Measurements from ENCODE around the gene CDH12.

Gene CDH12

DNA sequence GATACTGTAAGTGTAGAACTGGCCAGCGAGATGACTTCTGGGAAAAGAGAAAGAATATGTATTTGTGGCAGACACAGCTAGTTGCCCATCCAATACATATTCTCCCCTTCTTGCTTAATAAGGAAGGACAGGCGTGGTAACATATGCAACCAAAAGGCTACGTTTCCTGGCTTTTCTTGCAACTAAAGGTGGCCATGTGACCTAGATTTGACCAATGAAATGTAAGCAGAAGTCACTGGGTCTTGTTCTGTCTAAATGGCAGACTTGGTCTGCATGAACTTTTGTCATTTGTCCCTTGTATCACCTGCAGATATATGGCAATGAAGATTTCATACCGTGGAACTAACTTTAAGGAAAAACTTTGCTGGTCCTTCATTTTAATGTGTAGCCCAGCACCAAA, 183.8 kb downstream of the CDH12 start:
- Histone ChIP-seq H3K27ac (no peak overlapping the region), H3K4me3 (no peak overlapping the region), H4K20me1 (no peaks in the 10 kb centered on the region), H3K36me3 (no peaks in the 10 kb centered on the region), H3K9me3 (no peaks in the 10 kb centered on the region), H3K9ac (no peak overlapping the region), H3K4me2 (no peak overlapping the region), H3K4me1 (no peaks in the 10 kb centered on the region), H3K27me3 (no peaks in the 10 kb centered on the region)
- TF ChIP-seq Cebpa-rat (IDR thresholded peaks at IDR 0.05): no peak

DNA sequence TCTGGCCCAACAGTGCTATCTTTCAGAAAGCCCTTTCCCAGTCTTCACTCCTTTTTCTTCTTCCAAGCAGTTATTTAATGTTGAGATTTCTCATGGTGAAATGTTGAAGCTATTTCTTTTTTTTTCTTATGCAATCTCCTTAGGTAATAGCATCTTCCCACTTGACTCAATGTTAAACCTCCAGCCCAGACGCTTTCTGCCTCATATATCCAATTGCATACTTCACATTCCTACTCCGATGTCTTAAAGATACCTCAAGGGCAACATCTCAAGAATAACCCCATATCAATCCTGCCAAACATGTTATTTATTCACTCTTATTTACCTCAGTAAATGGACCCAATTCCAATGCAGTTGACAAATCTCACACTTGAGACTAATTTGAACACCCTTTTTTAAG, 187.3 kb downstream of the CDH12 start:
- no peak overlapping the region for H3K27ac ChIP-seq
- H3K9ac ChIP-seq: no peak overlapping the region
- H3K4me1 ChIP-seq: no peaks in the 10 kb centered on the region
- no peak for TF ChIP-seq Cebpa-rat (IDR thresholded peaks at IDR 0.05)
- no peaks in the 10 kb centered on the region for H3K27me3 ChIP-seq
- no peaks in the 10 kb centered on the region for H3K36me3 ChIP-seq
- no peak overlapping the region for H3K4me3 ChIP-seq
- no peaks in the 10 kb centered on the region for H4K20me1 ChIP-seq
- no peaks in the 10 kb centered on the region for H3K9me3 ChIP-seq
- no peak overlapping the region for H3K4me2 ChIP-seq

DNA sequence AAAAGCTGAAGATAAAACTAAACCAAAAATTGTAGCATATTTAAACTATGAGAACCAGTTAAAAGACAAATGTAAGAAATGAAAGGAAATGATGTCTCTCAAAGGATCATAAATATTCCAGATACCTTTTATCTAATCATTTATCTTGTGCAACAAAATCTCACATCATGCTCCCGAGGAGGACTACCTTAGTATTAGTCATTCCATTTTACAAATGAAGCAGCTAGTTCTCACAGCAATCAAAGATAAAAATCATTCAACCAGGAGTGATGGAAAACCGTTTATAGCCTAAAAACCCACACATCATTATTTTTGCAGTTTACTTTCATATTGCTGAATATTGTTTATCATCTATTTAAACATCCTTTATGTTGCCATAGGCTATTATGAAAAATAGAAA, 190.0 kb downstream of the CDH12 start:
- H4K20me1 ChIP-seq: no peaks in the 10 kb centered on the region
- H3K9ac ChIP-seq: no peak overlapping the region
- H3K4me2 ChIP-seq: no peak overlapping the region
- H3K9me3 ChIP-seq: no peaks in the 10 kb centered on the region
- H3K36me3 ChIP-seq: no peaks in the 10 kb centered on the region
- H3K4me1 ChIP-seq: no peaks in the 10 kb centered on the region
- H3K27me3 ChIP-seq: no peaks in the 10 kb centered on the region
- H3K27ac ChIP-seq: no peak overlapping the region
- TF ChIP-seq Cebpa-rat (IDR thresholded peaks at IDR 0.05): no peak
- H3K4me3 ChIP-seq: no peak overlapping the region

DNA sequence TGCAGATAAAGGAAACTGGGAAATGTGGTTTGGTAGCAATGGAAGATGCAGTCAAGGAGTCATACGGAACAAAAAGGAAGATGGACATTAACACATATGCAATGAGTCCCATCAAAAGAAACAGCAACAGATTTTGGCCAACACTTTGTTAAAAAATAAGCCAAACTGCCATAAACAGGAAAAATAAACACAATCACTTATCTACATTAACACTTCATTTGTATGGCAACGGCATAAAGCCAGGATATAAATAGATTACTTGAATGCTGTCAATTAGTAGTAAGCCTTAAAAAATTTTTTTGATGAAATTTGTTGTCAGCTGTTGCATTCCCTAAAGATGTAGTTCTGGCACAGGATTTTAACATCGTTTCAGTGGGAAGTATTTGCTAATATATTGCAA, 190.8 kb downstream of the CDH12 start:
- Histone ChIP-seq H3K9ac (no peak overlapping the region), H4K20me1 (no peaks in the 10 kb centered on the region), H3K27me3 (no peaks in the 10 kb centered on the region), H3K27ac (no peak overlapping the region), H3K36me3 (no peaks in the 10 kb centered on the region), H3K9me3 (no peaks in the 10 kb centered on the region), H3K4me1 (no peaks in the 10 kb centered on the region), H3K4me3 (no peak overlapping the region), H3K4me2 (no peak overlapping the region)
- no peak for TF ChIP-seq Cebpa-rat (IDR thresholded peaks at IDR 0.05)

DNA sequence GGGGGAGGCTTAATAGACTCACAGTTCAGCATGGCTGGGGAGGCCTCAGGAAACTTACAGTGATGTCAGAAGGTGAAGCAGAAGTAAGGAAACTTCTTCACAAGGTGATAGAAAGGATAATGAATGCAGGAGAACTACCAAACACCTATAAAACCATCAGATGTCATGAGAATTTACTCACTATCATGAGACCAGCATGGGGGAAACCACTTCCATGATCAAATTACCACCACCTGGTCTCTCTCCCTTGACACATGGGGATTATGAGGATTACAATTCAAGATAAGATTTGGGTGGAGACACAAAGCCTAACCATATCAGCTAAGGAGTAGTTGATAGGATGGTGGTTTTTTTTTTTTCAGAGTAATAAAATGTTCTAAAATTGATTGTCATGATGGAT, 201.8 kb downstream of the CDH12 start:
- no peak overlapping the region for H3K4me3 ChIP-seq
- H3K4me1 ChIP-seq: no peaks in the 10 kb centered on the region
- no peaks in the 10 kb centered on the region for H3K27me3 ChIP-seq
- no peaks in the 10 kb centered on the region for H3K9me3 ChIP-seq
- H3K36me3 ChIP-seq: no peaks in the 10 kb centered on the region
- TF ChIP-seq Cebpa-rat (IDR thresholded peaks at IDR 0.05): no peak
- no peak overlapping the region for H3K9ac ChIP-seq
- H3K27ac ChIP-seq: no peak overlapping the region
- no peaks in the 10 kb centered on the region for H4K20me1 ChIP-seq
- no peak overlapping the region for H3K4me2 ChIP-seq

DNA sequence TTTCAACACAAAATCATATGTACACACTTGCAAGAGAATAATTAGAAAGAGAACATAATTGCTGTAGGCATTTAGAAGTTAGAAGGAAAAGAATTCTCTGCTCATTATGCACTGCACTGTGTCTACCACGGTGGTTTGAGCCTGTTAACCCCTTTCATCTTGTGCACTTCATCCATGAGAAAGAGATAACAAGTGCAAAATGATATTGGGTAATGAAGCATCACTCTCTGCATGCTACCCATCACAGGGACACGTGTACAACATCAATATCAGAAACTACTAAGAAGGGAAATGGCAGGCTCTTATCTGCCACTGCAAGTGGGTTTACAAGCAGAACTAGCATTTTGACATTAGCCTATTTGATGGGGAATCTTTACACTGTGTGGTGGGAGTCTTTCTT, 202.6 kb downstream of the CDH12 start:
- Histone ChIP-seq H3K27ac (no peak overlapping the region), H3K4me3 (no peak overlapping the region), H3K4me2 (no peak overlapping the region), H3K9ac (no peak overlapping the region), H3K4me1 (no peaks in the 10 kb centered on the region), H3K27me3 (no peaks in the 10 kb centered on the region), H4K20me1 (no peaks in the 10 kb centered on the region), H3K9me3 (no peaks in the 10 kb centered on the region), H3K36me3 (no peaks in the 10 kb centered on the region)
- TF ChIP-seq Cebpa-rat (IDR thresholded peaks at IDR 0.05): no peak

DNA sequence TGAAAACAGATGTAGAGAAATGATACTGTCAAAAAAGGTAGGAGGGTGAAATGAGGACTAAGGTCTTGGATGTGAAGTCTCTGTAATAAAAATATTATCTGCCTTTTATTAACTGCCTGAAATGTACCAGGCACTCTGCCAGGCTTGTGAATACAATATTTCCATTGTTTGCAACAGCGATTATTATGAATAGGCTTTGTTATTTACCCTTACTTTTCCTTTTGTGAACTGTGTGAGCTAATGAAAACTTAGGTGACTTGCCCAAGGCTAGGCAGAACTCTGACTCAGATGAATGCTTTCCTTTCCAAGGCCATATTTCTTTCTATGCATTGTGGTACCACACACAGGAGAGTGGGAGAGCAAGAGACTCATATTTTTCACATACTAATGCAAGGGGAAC, 204.1 kb downstream of the CDH12 start:
- no peaks in the 10 kb centered on the region for H3K27me3 ChIP-seq
- H3K9ac ChIP-seq: no peak overlapping the region
- H3K4me1 ChIP-seq: no peaks in the 10 kb centered on the region
- no peaks in the 10 kb centered on the region for H4K20me1 ChIP-seq
- no peak for TF ChIP-seq Cebpa-rat (IDR thresholded peaks at IDR 0.05)
- H3K4me3 ChIP-seq: no peak overlapping the region
- no peak overlapping the region for H3K4me2 ChIP-seq
- no peaks in the 10 kb centered on the region for H3K9me3 ChIP-seq
- H3K36me3 ChIP-seq: no peaks in the 10 kb centered on the region
- no peak overlapping the region for H3K27ac ChIP-seq

DNA sequence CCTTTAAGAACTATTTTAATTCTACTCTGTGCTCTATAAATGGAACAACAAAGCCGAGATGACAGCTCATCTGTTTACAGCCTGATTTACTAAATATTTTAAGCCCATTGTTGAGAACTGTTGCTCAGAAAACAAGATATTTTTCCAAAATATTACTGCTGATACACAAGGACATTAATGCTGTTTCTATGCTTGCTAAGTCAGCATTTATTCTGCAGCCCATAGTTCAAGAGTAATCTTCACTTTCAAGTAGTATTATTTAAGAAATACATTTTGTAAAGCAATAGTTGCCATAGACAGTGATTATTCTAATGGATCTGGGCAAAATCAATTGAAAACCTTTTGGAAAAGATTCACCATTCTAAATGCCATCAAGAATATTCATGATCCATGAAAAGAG, 208.3 kb downstream of the CDH12 start:
- Histone ChIP-seq H3K9me3 (no peaks in the 10 kb centered on the region), H3K4me3 (no peak overlapping the region), H3K27ac (no peak overlapping the region), H3K27me3 (no peaks in the 10 kb centered on the region), H4K20me1 (no peaks in the 10 kb centered on the region), H3K4me1 (no peaks in the 10 kb centered on the region), H3K36me3 (no peaks in the 10 kb centered on the region), H3K4me2 (no peak overlapping the region), H3K9ac (no peak overlapping the region)
- no peak for TF ChIP-seq Cebpa-rat (IDR thresholded peaks at IDR 0.05)

DNA sequence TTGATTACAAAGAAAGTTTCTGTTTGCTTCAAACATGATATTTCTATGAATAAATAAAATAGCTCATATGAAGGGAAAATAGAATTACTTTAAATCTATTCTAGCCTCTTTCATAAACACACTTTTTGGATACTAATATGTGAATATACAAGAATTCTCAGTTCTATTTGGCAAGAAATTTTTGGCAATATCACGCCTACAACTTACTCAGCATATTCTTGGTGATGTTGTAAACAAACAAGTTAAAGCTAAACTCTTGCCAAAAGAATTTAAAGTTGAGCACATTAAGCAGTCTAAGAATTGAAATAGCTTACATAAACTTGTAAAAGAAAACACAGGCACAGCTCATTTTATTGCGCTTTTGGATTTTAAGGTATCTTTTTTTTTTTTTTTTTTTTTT, 209.8 kb downstream of the CDH12 start:
- Histone ChIP-seq H3K4me3 (no peak overlapping the region), H3K27me3 (no peaks in the 10 kb centered on the region), H4K20me1 (no peaks in the 10 kb centered on the region), H3K36me3 (no peaks in the 10 kb centered on the region), H3K27ac (no peak overlapping the region), H3K4me1 (no peaks in the 10 kb centered on the region), H3K4me2 (no peak overlapping the region), H3K9me3 (no peaks in the 10 kb centered on the region), H3K9ac (no peak overlapping the region)
- no peak for TF ChIP-seq Cebpa-rat (IDR thresholded peaks at IDR 0.05)

DNA sequence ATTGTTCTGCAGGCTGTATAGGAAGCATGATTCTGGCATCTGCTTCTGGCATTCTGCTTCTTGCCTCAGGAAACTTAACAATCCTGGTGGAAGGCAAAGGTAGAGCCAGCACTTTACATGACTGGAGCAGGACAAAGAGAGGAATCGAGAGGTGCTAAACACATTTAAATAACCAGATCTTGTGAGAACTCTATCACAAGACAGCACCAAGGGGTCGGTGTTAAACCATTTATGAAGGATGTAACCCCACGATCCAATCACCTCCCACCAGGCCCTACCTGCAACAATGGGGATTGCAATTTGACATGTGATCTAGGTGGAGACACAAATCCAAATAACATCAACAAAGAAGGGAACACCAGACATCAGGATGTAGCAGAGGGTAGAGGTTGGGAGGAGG, 221.5 kb downstream of the CDH12 start:
- Histone ChIP-seq H3K4me1 (no peaks in the 10 kb centered on the region), H3K9ac (no peak overlapping the region), H4K20me1 (no peaks in the 10 kb centered on the region), H3K9me3 (no peaks in the 10 kb centered on the region), H3K36me3 (no peaks in the 10 kb centered on the region), H3K4me2 (no peak overlapping the region), H3K27ac (no peak overlapping the region), H3K27me3 (no peaks in the 10 kb centered on the region), H3K4me3 (no peak overlapping the region)
- no peak for TF ChIP-seq Cebpa-rat (IDR thresholded peaks at IDR 0.05)

DNA sequence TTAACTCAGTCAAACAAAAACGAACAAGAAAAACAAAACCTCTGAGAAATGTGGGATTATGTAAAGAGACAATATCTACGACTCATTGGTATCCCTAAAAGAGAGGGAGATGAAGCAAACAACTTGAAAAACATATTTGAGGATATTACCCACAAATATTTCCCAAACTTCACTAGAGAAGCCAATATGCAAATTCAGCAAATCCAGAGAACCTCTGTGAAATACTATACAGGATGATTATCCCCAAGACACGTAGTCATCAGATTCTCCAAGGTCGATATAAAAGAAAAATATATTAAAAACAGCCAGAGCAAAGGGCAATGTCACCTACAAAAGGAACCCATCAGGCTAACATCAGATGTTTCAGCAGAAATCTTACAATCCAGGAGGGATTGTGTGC, 226.1 kb downstream of the CDH12 start:
- no peak overlapping the region for H3K27ac ChIP-seq
- no peaks in the 10 kb centered on the region for H3K27me3 ChIP-seq
- no peak overlapping the region for H3K4me2 ChIP-seq
- no peak overlapping the region for H3K9ac ChIP-seq
- H4K20me1 ChIP-seq: no peaks in the 10 kb centered on the region
- H3K4me1 ChIP-seq: no peaks in the 10 kb centered on the region
- H3K4me3 ChIP-seq: no peak overlapping the region
- no peak for TF ChIP-seq Cebpa-rat (IDR thresholded peaks at IDR 0.05)
- H3K9me3 ChIP-seq: peaks cover 3% of the 10 kb centered on the region; the same call in 1 of the 2 replicates
- no peaks in the 10 kb centered on the region for H3K36me3 ChIP-seq

All from BLaER1 (cell line).